ENCODE measurements around the gene MTARC1. TPM values are rescaled to one million over a fixed set of nuclear protein-coding genes. Genes with fewer than 3 reads are reported as not detected.

The MTARC1 gene
- total and polyA plus RNA-seq, 2 donors: 1.8 to 3.3 TPM

- H3K9me3 ChIP-seq (ENCODE audit: control insufficient read depth in 2 of 2, insufficient read depth in 1 of 2, low read length in 1 of 2): no peaks in the 10 kb centered on the region
- H3K36me3 ChIP-seq (ENCODE audit: control insufficient read depth in 2 of 2, insufficient read depth in 2 of 2, low read length in 1 of 2): no peaks in the 10 kb centered on the region
- no peak overlapping the region for H3K27ac ChIP-seq (ENCODE audit: low read depth in 1 of 2, low read length in 1 of 2)
- no peaks in the 10 kb centered on the region for H3K27me3 ChIP-seq (ENCODE audit: control insufficient read depth in 2 of 2, insufficient read depth in 1 of 2, low read length in 1 of 2)
- 87% methylated on average over 8 of the region's 8 CpGs for WGBS
- DNase-seq (ENCODE audit: low read depth in 6 of 9, low spot score in 9 of 9): no peak
- no peak overlapping the region for H3K4me3 ChIP-seq (ENCODE audit: low read length in 2 of 2)
- H3K4me1 ChIP-seq (ENCODE audit: control insufficient read depth in 2 of 2, insufficient read depth in 2 of 2, low read length in 2 of 2): no peaks in the 10 kb centered on the region
Observed at GRCh38 chr1:220767312-220768125, 19.2 kb upstream of the MTARC1 start.

GRCh38 chr1:220768126-220768601 lies 18.5 kb upstream of the MTARC1 start:
- no peaks in the 10 kb centered on the region for H3K27me3 ChIP-seq (ENCODE audit: control insufficient read depth in 2 of 2, insufficient read depth in 1 of 2, low read length in 1 of 2)
- 93% methylated on average over 5 of the region's 5 CpGs for WGBS
- H3K36me3 ChIP-seq (ENCODE audit: control insufficient read depth in 2 of 2, insufficient read depth in 2 of 2, low read length in 1 of 2): no peaks in the 10 kb centered on the region
- no peak overlapping the region for H3K27ac ChIP-seq (ENCODE audit: low read depth in 1 of 2, low read length in 1 of 2)
- no peaks in the 10 kb centered on the region for H3K4me1 ChIP-seq (ENCODE audit: control insufficient read depth in 2 of 2, insufficient read depth in 2 of 2, low read length in 2 of 2)
- no peak overlapping the region for H3K4me3 ChIP-seq (ENCODE audit: low read length in 2 of 2)
- DNase-seq (ENCODE audit: low read depth in 6 of 9, low spot score in 9 of 9): no peak
- H3K9me3 ChIP-seq (ENCODE audit: control insufficient read depth in 2 of 2, insufficient read depth in 1 of 2, low read length in 1 of 2): no peaks in the 10 kb centered on the region

GRCh38 chr1:220769205-220769604 lies 17.5 kb upstream of the MTARC1 start:
- H3K27ac ChIP-seq (ENCODE audit: low read depth in 1 of 2, low read length in 1 of 2): no peak overlapping the region
- no peak for DNase-seq (ENCODE audit: low read depth in 6 of 9, low spot score in 9 of 9)
- no peaks in the 10 kb centered on the region for H3K9me3 ChIP-seq (ENCODE audit: control insufficient read depth in 2 of 2, insufficient read depth in 1 of 2, low read length in 1 of 2)
- no peak overlapping the region for H3K4me3 ChIP-seq (ENCODE audit: low read length in 2 of 2)
- H3K27me3 ChIP-seq (ENCODE audit: control insufficient read depth in 2 of 2, insufficient read depth in 1 of 2, low read length in 1 of 2): no peaks in the 10 kb centered on the region
- H3K36me3 ChIP-seq (ENCODE audit: control insufficient read depth in 2 of 2, insufficient read depth in 2 of 2, low read length in 1 of 2): no peaks in the 10 kb centered on the region
- WGBS: 96% methylated on average over 13 of the region's 13 CpGs
- no peaks in the 10 kb centered on the region for H3K4me1 ChIP-seq (ENCODE audit: control insufficient read depth in 2 of 2, insufficient read depth in 2 of 2, low read length in 2 of 2)

GRCh38 chr1:220770245-220770913 lies 16.3 kb upstream of the MTARC1 start:
- H3K4me3 ChIP-seq (ENCODE audit: low read length in 2 of 2): no peak overlapping the region
- no peak overlapping the region for H3K27ac ChIP-seq (ENCODE audit: low read depth in 1 of 2, low read length in 1 of 2)
- no peak for DNase-seq (ENCODE audit: low read depth in 6 of 9, low spot score in 9 of 9)
- no peaks in the 10 kb centered on the region for H3K27me3 ChIP-seq (ENCODE audit: control insufficient read depth in 2 of 2, insufficient read depth in 1 of 2, low read length in 1 of 2)
- H3K4me1 ChIP-seq (ENCODE audit: control insufficient read depth in 2 of 2, insufficient read depth in 2 of 2, low read length in 2 of 2): no peaks in the 10 kb centered on the region
- H3K36me3 ChIP-seq (ENCODE audit: control insufficient read depth in 2 of 2, insufficient read depth in 2 of 2, low read length in 1 of 2): no peaks in the 10 kb centered on the region
- H3K9me3 ChIP-seq (ENCODE audit: control insufficient read depth in 2 of 2, insufficient read depth in 1 of 2, low read length in 1 of 2): no peaks in the 10 kb centered on the region
- WGBS: 90% methylated on average over 15 of the region's 15 CpGs

- H3K36me3 ChIP-seq (ENCODE audit: control insufficient read depth in 2 of 2, insufficient read depth in 2 of 2, low read length in 1 of 2): no peaks in the 10 kb centered on the region
- no peaks in the 10 kb centered on the region for H3K4me1 ChIP-seq (ENCODE audit: control insufficient read depth in 2 of 2, insufficient read depth in 2 of 2, low read length in 2 of 2)
- no peaks in the 10 kb centered on the region for H3K9me3 ChIP-seq (ENCODE audit: control insufficient read depth in 2 of 2, insufficient read depth in 1 of 2, low read length in 1 of 2)
- H3K27ac ChIP-seq (ENCODE audit: low read depth in 1 of 2, low read length in 1 of 2): no peak overlapping the region
- no peak for DNase-seq (ENCODE audit: low read depth in 6 of 9, low spot score in 9 of 9)
- H3K27me3 ChIP-seq (ENCODE audit: control insufficient read depth in 2 of 2, insufficient read depth in 1 of 2, low read length in 1 of 2): no peaks in the 10 kb centered on the region
- WGBS: 93% methylated on average over 4 of the region's 4 CpGs
- no peak overlapping the region for H3K4me3 ChIP-seq (ENCODE audit: low read length in 2 of 2)
Observed at GRCh38 chr1:220772846-220773245, 13.9 kb upstream of the MTARC1 start.

GRCh38 chr1:220775240-220775853 lies 11.4 kb upstream of the MTARC1 start:
- H3K4me1 ChIP-seq (ENCODE audit: control insufficient read depth in 2 of 2, insufficient read depth in 2 of 2, low read length in 2 of 2): no peaks in the 10 kb centered on the region
- no peaks in the 10 kb centered on the region for H3K36me3 ChIP-seq (ENCODE audit: control insufficient read depth in 2 of 2, insufficient read depth in 2 of 2, low read length in 1 of 2)
- WGBS: 34% methylated on average over 8 of the region's 8 CpGs
- no peaks in the 10 kb centered on the region for H3K27me3 ChIP-seq (ENCODE audit: control insufficient read depth in 2 of 2, insufficient read depth in 1 of 2, low read length in 1 of 2)
- no peaks in the 10 kb centered on the region for H3K9me3 ChIP-seq (ENCODE audit: control insufficient read depth in 2 of 2, insufficient read depth in 1 of 2, low read length in 1 of 2)
- no peak overlapping the region for H3K4me3 ChIP-seq (ENCODE audit: low read length in 2 of 2)
- no peak overlapping the region for H3K27ac ChIP-seq (ENCODE audit: low read depth in 1 of 2, low read length in 1 of 2)
- DNase-seq (ENCODE audit: low read depth in 6 of 9, low spot score in 9 of 9): peak in 5 of 9 donors; percentile 6 to 34 (median 12)

- H3K27ac ChIP-seq (ENCODE audit: low read depth in 1 of 2, low read length in 1 of 2): no peak overlapping the region
- WGBS: 97% methylated on average over 7 of the region's 7 CpGs
- no peaks in the 10 kb centered on the region for H3K27me3 ChIP-seq (ENCODE audit: control insufficient read depth in 2 of 2, insufficient read depth in 1 of 2, low read length in 1 of 2)
- no peak overlapping the region for H3K4me3 ChIP-seq (ENCODE audit: low read length in 2 of 2)
- no peaks in the 10 kb centered on the region for H3K9me3 ChIP-seq (ENCODE audit: control insufficient read depth in 2 of 2, insufficient read depth in 1 of 2, low read length in 1 of 2)
- no peak for DNase-seq (ENCODE audit: low read depth in 6 of 9, low spot score in 9 of 9)
- no peaks in the 10 kb centered on the region for H3K36me3 ChIP-seq (ENCODE audit: control insufficient read depth in 2 of 2, insufficient read depth in 2 of 2, low read length in 1 of 2)
- no peaks in the 10 kb centered on the region for H3K4me1 ChIP-seq (ENCODE audit: control insufficient read depth in 2 of 2, insufficient read depth in 2 of 2, low read length in 2 of 2)
Observed at GRCh38 chr1:220776254-220776653, 10.5 kb upstream of the MTARC1 start.

GRCh38 chr1:220776720-220777326 lies 9.9 kb upstream of the MTARC1 start:
- H3K9me3 ChIP-seq (ENCODE audit: control insufficient read depth in 2 of 2, insufficient read depth in 1 of 2, low read length in 1 of 2): no peaks in the 10 kb centered on the region
- no peak overlapping the region for H3K4me3 ChIP-seq (ENCODE audit: low read length in 2 of 2)
- H3K36me3 ChIP-seq (ENCODE audit: control insufficient read depth in 2 of 2, insufficient read depth in 2 of 2, low read length in 1 of 2): no peaks in the 10 kb centered on the region
- WGBS: 31% methylated on average over 19 of the region's 19 CpGs
- no peaks in the 10 kb centered on the region for H3K27me3 ChIP-seq (ENCODE audit: control insufficient read depth in 2 of 2, insufficient read depth in 1 of 2, low read length in 1 of 2)
- no peak overlapping the region for H3K27ac ChIP-seq (ENCODE audit: low read depth in 1 of 2, low read length in 1 of 2)
- peak in 7 of 9 donors; percentile 8 to 64 (median 40) for DNase-seq (ENCODE audit: low read depth in 6 of 9, low spot score in 9 of 9)
- H3K4me1 ChIP-seq (ENCODE audit: control insufficient read depth in 2 of 2, insufficient read depth in 2 of 2, low read length in 2 of 2): no peaks in the 10 kb centered on the region

GRCh38 chr1:220783453-220783852 lies 3.3 kb upstream of the MTARC1 start:
- peaks cover 18 to 34% of the 10 kb centered on the region in 2 donors for H3K27me3 ChIP-seq (ENCODE audit: control insufficient read depth in 2 of 2, insufficient read depth in 1 of 2, low read length in 1 of 2)
- H3K27ac ChIP-seq (ENCODE audit: low read depth in 1 of 2, low read length in 1 of 2): no peak overlapping the region
- H3K9me3 ChIP-seq (ENCODE audit: control insufficient read depth in 2 of 2, insufficient read depth in 1 of 2, low read length in 1 of 2): no peaks in the 10 kb centered on the region
- DNase-seq (ENCODE audit: low read depth in 6 of 9, low spot score in 9 of 9): no peak
- H3K4me1 ChIP-seq (ENCODE audit: control insufficient read depth in 2 of 2, insufficient read depth in 2 of 2, low read length in 2 of 2): peaks cover 0 to 4% of the 10 kb centered on the region in 2 donors
- no peaks in the 10 kb centered on the region for H3K36me3 ChIP-seq (ENCODE audit: control insufficient read depth in 2 of 2, insufficient read depth in 2 of 2, low read length in 1 of 2)
- no peak overlapping the region for H3K4me3 ChIP-seq (ENCODE audit: low read length in 2 of 2)
- WGBS: 91% methylated on average over 3 of the region's 3 CpGs
